H1 (cell line): ENCODE data around the gene FARP2. TPM values are rescaled to one million over a fixed set of nuclear protein-coding genes. Genes with fewer than 3 reads are reported as not detected.

Source experiments
- CHD2 ChIP-seq: IDR thresholded peaks from 2 replicates; pipeline ENCODE4 v1.6.1; 2012; ENCODE audit warnings: low read length, improper control_type of control experiment
- KDM1A ChIP-seq: fragments of 200-600, 300-600 bp; sonication (generic); IDR thresholded peaks from 2 replicates; pipeline ENCODE4 v1.7.1; 2016; ENCODE audit warnings: mild to moderate bottlenecking, low read length, borderline replicate concordance
- TBP ChIP-seq: IDR thresholded peaks from 2 replicates; pipeline ENCODE4 v1.6.1; 2011; ENCODE audit warnings: low read depth, low read length, improper control_type of control experiment
- polyA plus RNA-seq, 7 experiments: library from polyadenylated mRNA; depleted of rRNA in 3 of 7; stranded (reverse) in 5 of 7; unstranded in 2 of 7; fragments of >200 nt in 5 of 7; fragments of 200-250 nt in 2 of 7; gene quantifications; 1 replicate in 5 of 7; 2 replicates in 1 of 7; 4 replicates in 1 of 7; pipeline versions ENCODE4 v1.2.1 to v1.2.3, GENCODE V29; 2011 to 2013; ENCODE audit warnings: missing spikeins in 2 of 7, mixed read lengths in 2 of 7
- total RNA-seq: library from RNA; stranded (reverse); fragmentation: NEBNext Ultra II Directional; extraction: Animal tissue kit (Norgen Biotek cat#: 25700); gene quantifications from 2 replicates; pipeline ENCODE4 v1.2.1, GENCODE V29; 2021
- TF ChIP-seq, protein P1 (sequence below): fragments of 300-600 bp; sonication (generic); IDR thresholded peaks from 2 replicates; pipeline ENCODE4 v1.7.1; 2012; ENCODE audit warnings: low read length, moderate library complexity, mild to moderate bottlenecking, inconsistent platforms; ENCODE audit not compliant: insufficient replicate concordance

FARP2 gene
- total and polyA plus RNA-seq, 2 of the 8 experiments (the other 6 are each of a cell fraction or from before 2014, with no cell fraction given): 12.4 to 33.4 TPM

DNA sequence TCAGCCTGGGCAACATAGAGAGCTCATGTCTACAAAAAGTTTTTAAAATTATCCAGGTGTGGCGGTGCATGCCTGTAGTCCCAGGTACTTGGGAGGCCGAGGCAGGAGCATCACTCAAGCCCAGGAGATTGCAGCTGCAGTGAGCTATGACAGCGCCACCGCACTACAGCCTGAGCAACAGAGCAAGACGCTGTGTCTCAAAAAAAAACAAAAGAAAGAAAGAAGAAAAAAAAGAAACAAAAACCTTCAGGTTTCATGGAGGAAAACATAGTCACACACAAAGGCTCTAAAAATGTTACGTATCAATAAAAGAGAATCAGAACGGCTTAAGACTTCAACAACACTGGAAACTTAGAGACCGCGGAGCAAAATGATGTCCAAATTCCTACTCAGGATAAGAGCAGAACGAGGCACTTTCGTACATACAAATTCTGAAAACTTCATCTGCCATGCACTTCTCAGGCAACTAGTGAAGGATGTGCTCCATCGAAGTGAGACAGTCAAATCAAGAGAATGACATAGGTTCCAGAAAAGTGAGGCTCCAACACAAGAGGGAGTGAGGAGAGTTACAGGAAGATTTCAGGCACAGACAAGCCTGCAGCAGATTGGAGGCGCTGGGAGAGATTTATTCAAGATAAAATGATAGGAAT, 45.0 kb upstream of the FARP2 start (continued):
- TF ChIP-seq, protein P1, sequence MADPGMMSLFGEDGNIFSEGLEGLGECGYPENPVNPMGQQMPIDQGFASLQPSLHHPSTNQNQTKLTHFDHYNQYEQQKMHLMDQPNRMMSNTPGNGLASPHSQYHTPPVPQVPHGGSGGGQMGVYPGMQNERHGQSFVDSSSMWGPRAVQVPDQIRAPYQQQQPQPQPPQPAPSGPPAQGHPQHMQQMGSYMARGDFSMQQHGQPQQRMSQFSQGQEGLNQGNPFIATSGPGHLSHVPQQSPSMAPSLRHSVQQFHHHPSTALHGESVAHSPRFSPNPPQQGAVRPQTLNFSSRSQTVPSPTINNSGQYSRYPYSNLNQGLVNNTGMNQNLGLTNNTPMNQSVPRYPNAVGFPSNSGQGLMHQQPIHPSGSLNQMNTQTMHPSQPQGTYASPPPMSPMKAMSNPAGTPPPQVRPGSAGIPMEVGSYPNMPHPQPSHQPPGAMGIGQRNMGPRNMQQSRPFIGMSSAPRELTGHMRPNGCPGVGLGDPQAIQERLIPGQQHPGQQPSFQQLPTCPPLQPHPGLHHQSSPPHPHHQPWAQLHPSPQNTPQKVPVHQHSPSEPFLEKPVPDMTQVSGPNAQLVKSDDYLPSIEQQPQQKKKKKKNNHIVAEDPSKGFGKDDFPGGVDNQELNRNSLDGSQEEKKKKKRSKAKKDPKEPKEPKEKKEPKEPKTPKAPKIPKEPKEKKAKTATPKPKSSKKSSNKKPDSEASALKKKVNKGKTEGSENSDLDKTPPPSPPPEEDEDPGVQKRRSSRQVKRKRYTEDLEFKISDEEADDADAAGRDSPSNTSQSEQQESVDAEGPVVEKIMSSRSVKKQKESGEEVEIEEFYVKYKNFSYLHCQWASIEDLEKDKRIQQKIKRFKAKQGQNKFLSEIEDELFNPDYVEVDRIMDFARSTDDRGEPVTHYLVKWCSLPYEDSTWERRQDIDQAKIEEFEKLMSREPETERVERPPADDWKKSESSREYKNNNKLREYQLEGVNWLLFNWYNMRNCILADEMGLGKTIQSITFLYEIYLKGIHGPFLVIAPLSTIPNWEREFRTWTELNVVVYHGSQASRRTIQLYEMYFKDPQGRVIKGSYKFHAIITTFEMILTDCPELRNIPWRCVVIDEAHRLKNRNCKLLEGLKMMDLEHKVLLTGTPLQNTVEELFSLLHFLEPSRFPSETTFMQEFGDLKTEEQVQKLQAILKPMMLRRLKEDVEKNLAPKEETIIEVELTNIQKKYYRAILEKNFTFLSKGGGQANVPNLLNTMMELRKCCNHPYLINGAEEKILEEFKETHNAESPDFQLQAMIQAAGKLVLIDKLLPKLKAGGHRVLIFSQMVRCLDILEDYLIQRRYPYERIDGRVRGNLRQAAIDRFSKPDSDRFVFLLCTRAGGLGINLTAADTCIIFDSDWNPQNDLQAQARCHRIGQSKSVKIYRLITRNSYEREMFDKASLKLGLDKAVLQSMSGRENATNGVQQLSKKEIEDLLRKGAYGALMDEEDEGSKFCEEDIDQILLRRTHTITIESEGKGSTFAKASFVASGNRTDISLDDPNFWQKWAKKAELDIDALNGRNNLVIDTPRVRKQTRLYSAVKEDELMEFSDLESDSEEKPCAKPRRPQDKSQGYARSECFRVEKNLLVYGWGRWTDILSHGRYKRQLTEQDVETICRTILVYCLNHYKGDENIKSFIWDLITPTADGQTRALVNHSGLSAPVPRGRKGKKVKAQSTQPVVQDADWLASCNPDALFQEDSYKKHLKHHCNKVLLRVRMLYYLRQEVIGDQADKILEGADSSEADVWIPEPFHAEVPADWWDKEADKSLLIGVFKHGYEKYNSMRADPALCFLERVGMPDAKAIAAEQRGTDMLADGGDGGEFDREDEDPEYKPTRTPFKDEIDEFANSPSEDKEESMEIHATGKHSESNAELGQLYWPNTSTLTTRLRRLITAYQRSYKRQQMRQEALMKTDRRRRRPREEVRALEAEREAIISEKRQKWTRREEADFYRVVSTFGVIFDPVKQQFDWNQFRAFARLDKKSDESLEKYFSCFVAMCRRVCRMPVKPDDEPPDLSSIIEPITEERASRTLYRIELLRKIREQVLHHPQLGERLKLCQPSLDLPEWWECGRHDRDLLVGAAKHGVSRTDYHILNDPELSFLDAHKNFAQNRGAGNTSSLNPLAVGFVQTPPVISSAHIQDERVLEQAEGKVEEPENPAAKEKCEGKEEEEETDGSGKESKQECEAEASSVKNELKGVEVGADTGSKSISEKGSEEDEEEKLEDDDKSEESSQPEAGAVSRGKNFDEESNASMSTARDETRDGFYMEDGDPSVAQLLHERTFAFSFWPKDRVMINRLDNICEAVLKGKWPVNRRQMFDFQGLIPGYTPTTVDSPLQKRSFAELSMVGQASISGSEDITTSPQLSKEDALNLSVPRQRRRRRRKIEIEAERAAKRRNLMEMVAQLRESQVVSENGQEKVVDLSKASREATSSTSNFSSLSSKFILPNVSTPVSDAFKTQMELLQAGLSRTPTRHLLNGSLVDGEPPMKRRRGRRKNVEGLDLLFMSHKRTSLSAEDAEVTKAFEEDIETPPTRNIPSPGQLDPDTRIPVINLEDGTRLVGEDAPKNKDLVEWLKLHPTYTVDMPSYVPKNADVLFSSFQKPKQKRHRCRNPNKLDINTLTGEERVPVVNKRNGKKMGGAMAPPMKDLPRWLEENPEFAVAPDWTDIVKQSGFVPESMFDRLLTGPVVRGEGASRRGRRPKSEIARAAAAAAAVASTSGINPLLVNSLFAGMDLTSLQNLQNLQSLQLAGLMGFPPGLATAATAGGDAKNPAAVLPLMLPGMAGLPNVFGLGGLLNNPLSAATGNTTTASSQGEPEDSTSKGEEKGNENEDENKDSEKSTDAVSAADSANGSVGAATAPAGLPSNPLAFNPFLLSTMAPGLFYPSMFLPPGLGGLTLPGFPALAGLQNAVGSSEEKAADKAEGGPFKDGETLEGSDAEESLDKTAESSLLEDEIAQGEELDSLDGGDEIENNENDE: no peak
- TF ChIP-seq TBP (no peak), CHD2 (no peak), KDM1A (no peak)
